Stomach (tissue), 4 donors: ENCODE data around the gene RNASET2.

ENCODE experiments used
- CTCF ChIP-seq, 7 experiments: fragments of 450-650 bp in 4 of 7; fragments of 200-600 bp in 3 of 7; sonication (generic) in 3 of 7; IDR thresholded peaks; one replicate each; pipeline ENCODE4 v1.5.1; 2016 to 2019; ENCODE audit warnings: antibody characterized with exemption in 7 of 7, control low read depth in 2 of 7, mild to moderate bottlenecking in 1 of 7
- EP300 ChIP-seq: sonication (generic); formaldehyde crosslinking; IDR thresholded peaks from one replicate; pipeline ENCODE4 v1.6.1; 2017; ENCODE audit warnings: antibody characterized with exemption
- POLR2A ChIP-seq, 4 donors: fragments of 450-650 bp; IDR thresholded peaks; one replicate each; pipeline ENCODE4 v1.6.1; 2016; ENCODE audit warnings: antibody characterized with exemption in 4 of 4, control low read depth in 2 of 4, mild to moderate bottlenecking in 1 of 4, moderate library complexity in 1 of 4
- POLR2AphosphoS5 ChIP-seq, 3 donors: sonication (generic); formaldehyde crosslinking; IDR thresholded peaks; one replicate each; pipeline ENCODE4 v1.6.1; 2016; ENCODE audit warnings: antibody characterized with exemption in 3 of 3

DNA sequence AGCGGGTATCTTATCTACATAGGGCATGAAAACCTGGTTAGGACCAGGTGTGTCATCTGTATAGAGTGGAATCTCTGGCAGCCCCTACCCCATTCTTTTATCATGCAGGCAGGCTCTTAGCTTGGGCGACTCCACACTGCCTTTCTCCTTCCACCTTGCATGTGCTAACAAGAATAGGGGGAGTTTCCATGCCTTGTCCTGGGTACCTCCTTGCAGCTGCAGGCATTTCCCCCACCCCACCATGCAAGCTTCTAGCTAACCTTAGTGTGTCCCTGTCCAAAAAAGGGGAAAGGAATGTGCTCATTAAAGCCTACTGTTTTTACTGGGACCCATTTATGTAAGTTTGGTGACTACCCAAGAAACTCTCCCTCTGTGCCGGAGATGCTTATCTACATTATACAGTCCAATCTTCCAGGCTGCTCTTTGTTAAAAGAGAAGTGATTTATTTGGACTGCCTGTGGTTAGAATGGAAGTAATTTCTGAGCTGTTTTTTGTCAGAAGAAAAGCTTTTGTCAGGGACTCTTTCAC lies 32.4 kb upstream of the RNASET2 start:
- TF ChIP-seq CTCF (IDR thresholded peaks at IDR 0.05) (no peak), POLR2AphosphoS5 (IDR thresholded peaks at IDR 0.05) (no peak), POLR2A (IDR thresholded peaks at IDR 0.05) (no peak), EP300 (no peak)
